NT2/D1 (cell line): ENCODE data around the gene RTP3.

Source experiments
- DNase-seq: peaks from one replicate; pipeline ENCODE4 v3.0.0-alpha.2; 2011; ENCODE audit warnings: low read depth, low spot score
- H3K27me3 ChIP-seq: 2 replicates; pipeline ENCODE4 v1.6.0; 2011; ENCODE audit warnings: mild to moderate bottlenecking; ENCODE audit not compliant: insufficient read length, insufficient read depth
- H3K36me3 ChIP-seq: 2 replicates; pipeline ENCODE4 v1.6.1; 2011; ENCODE audit warnings: mild to moderate bottlenecking, low read length, mixed read lengths; ENCODE audit not compliant: insufficient read depth, insufficient read length
- H3K4me1 ChIP-seq: 2 replicates; pipeline ENCODE4 v1.5.1; 2011; ENCODE audit not compliant: insufficient read depth, insufficient read length
- H3K4me3 ChIP-seq: 2 replicates; pipeline ENCODE4 v1.5.1; 2011; ENCODE audit warnings: low read depth; ENCODE audit not compliant: insufficient read length
- H3K9ac ChIP-seq: 2 replicates; pipeline ENCODE4 v1.6.0; 2011; ENCODE audit warnings: low read depth; ENCODE audit not compliant: insufficient read length
- H3K9me3 ChIP-seq: 2 replicates; pipeline ENCODE4 v1.5.1; 2011; ENCODE audit warnings: mild to moderate bottlenecking, low read length; ENCODE audit not compliant: insufficient read depth
- SUZ12 ChIP-seq: IDR thresholded peaks from 2 replicates; pipeline ENCODE4 v1.6.1; 2011; ENCODE audit not compliant: insufficient read length, insufficient read depth; ENCODE audit errors: extremely low read depth
- YY1 ChIP-seq: IDR thresholded peaks from 2 replicates; pipeline ENCODE4 v1.6.1; 2011; ENCODE audit not compliant: insufficient read length, insufficient read depth
- ZNF274 ChIP-seq: IDR thresholded peaks from 2 replicates; pipeline ENCODE4 v1.6.1; 2011; ENCODE audit warnings: mild to moderate bottlenecking, low read depth, low read length

RTP3 gene

GRCh38 chr3:46464326-46465195 lies 33.2 kb upstream of the RTP3 start, which contains the start of gene LTF:
Gene LTF (minus strand): TSS chr3:46464905. CDS start chr3:46464867, 38 bp downstream.
- no peak for DNase-seq
- Histone ChIP-seq H3K4me3 (no peak within 1 kb of the TSS), H3K9me3 (peaks cover 8% of the 10 kb centered on the region; the same call in 1 of the 2 replicates), H3K27me3 (no peaks in the 10 kb centered on the region), H3K4me1 (peaks cover 5% of the 10 kb centered on the region), H3K9ac (no peak within 1 kb of the TSS), H3K36me3 (no peaks in the 10 kb centered on the region)
- TF ChIP-seq ZNF274 (no peak), SUZ12 (no peak), YY1 (no peak)

- Histone ChIP-seq H3K36me3 (no peaks in the 10 kb centered on the region), H3K9me3 (peaks cover 8% of the 10 kb centered on the region; the same call in 1 of the 2 replicates), H3K4me1 (peaks cover 5% of the 10 kb centered on the region), H3K9ac (no peak overlapping the region), H3K27me3 (no peaks in the 10 kb centered on the region), H3K4me3 (no peak overlapping the region)
- TF ChIP-seq ZNF274 (no peak), YY1 (no peak), SUZ12 (no peak)
- no peak for DNase-seq
These were observed 32.6 kb upstream of the RTP3 start for GRCh38 chr3:46465196-46465520.

GRCh38 chr3:46466273-46466672 lies 31.5 kb upstream of the RTP3 start:
- Histone ChIP-seq H3K4me1 (peaks cover 5% of the 10 kb centered on the region), H3K27me3 (no peaks in the 10 kb centered on the region), H3K9ac (no peak overlapping the region), H3K4me3 (no peak overlapping the region), H3K36me3 (no peaks in the 10 kb centered on the region), H3K9me3 (0 out of 2 replicates have a peak, but pooled peaks cover under 1% of the 10 kb centered on the region)
- no peak for TF ChIP-seq SUZ12
- TF ChIP-seq ZNF274, result no peak
- no peak for TF ChIP-seq YY1
- no peak for DNase-seq

- peaks cover 5% of the 10 kb centered on the region for H3K4me1 ChIP-seq
- no peaks in the 10 kb centered on the region for H3K9me3 ChIP-seq
- no peak overlapping the region for H3K9ac ChIP-seq
- no peak for DNase-seq
- TF ChIP-seq YY1 (no peak), ZNF274 (no peak), SUZ12 (no peak)
- no peaks in the 10 kb centered on the region for H3K27me3 ChIP-seq
- no peaks in the 10 kb centered on the region for H3K36me3 ChIP-seq
- no peak overlapping the region for H3K4me3 ChIP-seq
These were observed 30.8 kb upstream of the RTP3 start for GRCh38 chr3:46466871-46467403.

- H3K9me3 ChIP-seq, result no peaks in the 10 kb centered on the region
- no peaks in the 10 kb centered on the region for H3K36me3 ChIP-seq
- peaks cover 4% of the 10 kb centered on the region for H3K27me3 ChIP-seq
- no peak for DNase-seq
- peaks cover 5% of the 10 kb centered on the region for H3K4me1 ChIP-seq
- no peak overlapping the region for H3K9ac ChIP-seq
- H3K4me3 ChIP-seq, result no peak overlapping the region
- no peak for TF ChIP-seq YY1
- no peak for TF ChIP-seq SUZ12
- TF ChIP-seq ZNF274, result no peak
These were observed 30.2 kb upstream of the RTP3 start for GRCh38 chr3:46467562-46467961.

GRCh38 chr3:46468753-46469600 lies 28.8 kb upstream of the RTP3 start:
- Histone ChIP-seq H3K9me3 (no peaks in the 10 kb centered on the region), H3K4me1 (peaks cover 5% of the 10 kb centered on the region), H3K9ac (no peak overlapping the region), H3K27me3 (peaks cover 4% of the 10 kb centered on the region), H3K4me3 (no peak overlapping the region), H3K36me3 (no peaks in the 10 kb centered on the region)
- no peak for DNase-seq
- TF ChIP-seq ZNF274 (no peak), SUZ12 (no peak), YY1 (no peak)
